Pons (tissue), 1 donor: ENCODE measurements around the gene SFTPB.
"Not testable (repeated sequence)": the region's sequence is repeated elsewhere in the genome, so short reads cannot be mapped to it uniquely, and the experiment has no call there.

Experiments used
- DNase-seq: peaks from one replicate; pipeline ENCODE4 v3.0.0-alpha.2; 2016; ENCODE audit warnings: low spot score

SFTPB gene

DNA sequence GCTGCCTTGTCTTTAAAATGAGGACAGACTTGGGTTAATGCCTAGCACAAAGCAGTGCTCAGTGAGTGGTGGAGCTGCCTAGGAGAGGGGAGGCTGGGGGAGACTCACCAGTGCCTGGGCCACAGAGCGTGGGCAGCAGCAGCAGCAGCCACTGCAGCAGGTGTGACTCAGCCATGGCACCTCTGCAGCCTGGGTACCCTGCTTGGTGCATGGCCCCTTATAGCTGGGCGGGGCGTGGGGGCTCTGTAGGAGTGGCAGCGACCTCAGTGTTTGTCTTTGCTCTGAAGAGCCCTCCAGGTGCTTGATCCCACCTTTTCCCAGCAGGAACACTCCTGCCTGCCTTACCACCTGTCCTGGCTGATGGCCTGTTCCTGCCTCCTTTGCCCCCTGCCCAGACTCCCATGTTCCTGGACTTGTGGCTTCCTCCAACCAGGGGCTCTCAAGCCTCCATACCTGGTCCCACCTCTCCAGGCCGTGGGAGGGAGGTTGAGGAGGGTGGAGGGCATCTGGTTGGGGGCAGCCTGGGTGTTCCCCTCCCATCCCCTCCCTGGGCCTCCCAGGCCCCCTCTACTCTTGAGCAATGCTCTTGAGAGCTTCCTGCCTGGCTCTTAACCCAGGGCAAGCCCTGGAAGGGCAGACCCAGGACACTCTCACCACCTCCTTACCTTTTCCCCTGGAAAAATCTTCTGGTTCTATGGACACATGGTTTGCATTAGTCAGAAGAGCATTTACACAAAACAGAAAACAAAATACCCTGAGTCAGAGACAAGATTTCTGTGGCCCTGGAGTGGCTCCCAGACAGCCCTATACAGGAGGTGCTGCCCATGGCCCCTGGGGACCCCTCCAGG is at the start of gene SFTPB:
SFTPB (minus strand) TSS at position 191 of the 848 bp plus-strand sequence; CDS start at position 175, 16 bp downstream.
- DNase-seq, result no peak

DNA sequence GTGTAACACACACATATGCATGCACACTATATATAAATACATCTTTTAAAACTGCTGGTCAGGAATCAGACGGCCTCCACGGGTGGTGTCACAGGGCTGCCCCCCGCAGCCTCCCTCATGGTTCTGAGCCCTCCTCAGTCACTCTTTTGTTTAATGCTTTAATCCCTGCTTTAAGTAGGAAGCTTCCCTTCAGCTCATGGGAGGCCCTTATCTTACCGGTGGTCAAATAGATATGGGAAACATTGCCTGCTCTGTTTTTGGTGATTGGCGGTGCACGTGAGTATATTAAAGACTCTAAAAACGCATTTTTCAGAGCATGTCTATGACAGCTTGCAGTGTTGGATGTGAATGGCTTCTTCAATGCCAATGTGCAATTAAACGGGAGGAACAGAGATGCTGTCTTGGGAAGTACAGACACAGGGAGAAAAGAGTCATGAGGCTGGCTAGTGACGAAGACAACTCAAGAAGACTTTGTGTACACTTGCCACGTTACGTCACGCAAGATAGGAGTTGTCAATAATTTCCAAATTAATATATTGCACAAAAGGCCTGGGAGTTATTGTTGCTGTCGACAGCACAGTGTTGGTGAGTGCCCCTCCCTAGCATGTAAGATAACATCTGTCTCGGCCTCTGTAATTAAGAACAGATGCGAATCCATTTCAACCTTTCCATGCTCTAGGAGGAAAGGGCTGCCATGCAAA is 49.5 kb upstream of the SFTPB start:
- DNase-seq, result no peak

DNA sequence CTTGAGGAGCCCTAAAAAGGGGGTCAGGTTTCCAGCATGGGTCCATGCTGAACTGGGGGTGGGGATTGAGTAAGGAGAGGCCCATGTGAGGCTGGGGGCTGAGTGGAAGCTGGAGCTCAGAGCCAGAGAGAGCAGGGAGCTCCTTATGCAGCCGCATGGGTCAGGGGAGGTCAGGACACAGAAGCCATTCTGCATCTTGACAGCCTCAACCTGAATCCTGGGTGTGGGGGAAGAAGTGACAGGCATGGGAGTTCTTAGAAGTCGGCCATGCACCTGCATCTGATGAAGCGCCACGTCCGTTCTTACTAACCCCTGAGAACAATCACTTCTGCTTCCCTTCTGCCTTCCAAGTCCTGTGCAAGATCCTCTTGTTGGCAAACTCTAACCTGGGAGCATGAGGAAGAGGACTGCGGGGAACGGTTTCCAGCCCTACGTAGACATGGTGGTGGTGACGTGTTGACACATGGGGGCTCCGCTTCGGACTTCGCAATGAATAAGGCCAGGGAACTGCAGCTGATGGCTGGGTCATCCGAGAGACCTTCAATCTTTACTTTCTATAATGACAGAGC is 48.4 kb upstream of the SFTPB start:
- DNase-seq, result no peak

GRCh38 chr2:85714841-85715240 is 46.8 kb upstream of the SFTPB start:
- DNase-seq, result no peak

GRCh38 chr2:85714421-85714820 is 46.4 kb upstream of the SFTPB start:
- not testable (repeated sequence) for DNase-seq

- no peak for DNase-seq
These were observed 45.8 kb upstream of the SFTPB start for GRCh38 chr2:85713836-85714235.

DNA sequence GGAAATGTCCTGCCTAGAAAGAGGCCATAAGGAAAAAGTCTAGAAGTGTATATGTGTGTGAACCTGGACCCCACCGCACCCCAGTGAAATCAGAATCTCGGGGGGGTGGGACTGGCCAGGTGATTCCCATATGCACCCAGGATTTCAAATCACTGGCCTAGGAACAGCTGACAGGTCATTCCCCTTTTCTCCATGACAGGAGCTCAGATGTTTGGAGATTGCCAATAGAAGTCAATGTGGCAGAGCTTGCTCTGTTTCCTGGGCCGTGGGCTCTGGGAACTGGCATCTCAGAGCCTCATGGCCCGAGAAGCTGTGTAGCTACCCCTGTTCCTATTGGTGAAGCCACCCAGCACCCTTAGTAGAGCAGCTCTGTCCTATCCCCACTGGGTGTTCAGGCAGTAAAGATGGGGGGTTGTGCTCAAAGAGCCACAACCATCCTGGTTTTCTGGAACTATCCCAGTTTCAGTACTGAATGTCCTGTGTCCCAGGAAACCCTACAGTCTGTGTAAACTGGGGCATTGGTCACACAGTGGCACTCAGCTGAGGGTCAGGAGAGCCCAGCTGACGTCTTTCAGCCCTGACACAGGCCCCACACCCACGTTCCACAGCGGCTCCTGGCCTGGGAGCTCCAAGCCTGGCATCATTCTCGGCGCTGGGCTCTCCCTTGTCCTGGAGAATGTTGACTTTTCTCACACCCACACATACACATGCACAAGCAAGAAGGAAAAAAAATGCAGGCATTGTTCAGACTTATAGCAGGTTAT is 45.0 kb upstream of the SFTPB start:
- DNase-seq, result peak; percentile 45

GRCh38 chr2:85712336-85712735 is 44.3 kb upstream of the SFTPB start:
- peak; percentile 49 for DNase-seq

- DNase-seq, result no peak
These were observed 43.6 kb upstream of the SFTPB start for GRCh38 chr2:85711578-85712060.

GRCh38 chr2:85710687-85711577 is 42.9 kb upstream of the SFTPB start:
- no peak for DNase-seq

GRCh38 chr2:85709401-85709811 is 41.4 kb upstream of the SFTPB start:
- DNase-seq, result peak; percentile 79

- no peak for DNase-seq
These were observed 40.6 kb upstream of the SFTPB start for GRCh38 chr2:85708641-85709040.

DNA sequence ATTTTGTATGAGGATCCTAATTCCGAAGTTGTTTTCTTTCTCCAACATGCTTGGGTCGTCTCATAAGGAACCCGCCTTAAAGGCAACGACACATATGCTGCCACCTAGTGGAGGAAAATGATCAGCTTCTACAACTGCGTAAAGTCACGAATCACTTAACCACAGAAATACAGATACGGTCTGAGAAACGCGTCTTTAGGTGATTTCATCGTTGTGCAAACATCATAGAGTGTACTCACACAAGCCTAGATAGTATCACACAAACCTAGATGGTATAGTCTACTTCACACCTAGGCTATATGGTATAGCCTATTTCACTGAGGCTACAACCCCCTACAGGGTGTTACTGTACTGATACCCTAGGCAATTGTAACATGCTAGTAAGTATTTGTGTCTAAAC is 39.3 kb upstream of the SFTPB start:
- peak; percentile 92 for DNase-seq

DNA sequence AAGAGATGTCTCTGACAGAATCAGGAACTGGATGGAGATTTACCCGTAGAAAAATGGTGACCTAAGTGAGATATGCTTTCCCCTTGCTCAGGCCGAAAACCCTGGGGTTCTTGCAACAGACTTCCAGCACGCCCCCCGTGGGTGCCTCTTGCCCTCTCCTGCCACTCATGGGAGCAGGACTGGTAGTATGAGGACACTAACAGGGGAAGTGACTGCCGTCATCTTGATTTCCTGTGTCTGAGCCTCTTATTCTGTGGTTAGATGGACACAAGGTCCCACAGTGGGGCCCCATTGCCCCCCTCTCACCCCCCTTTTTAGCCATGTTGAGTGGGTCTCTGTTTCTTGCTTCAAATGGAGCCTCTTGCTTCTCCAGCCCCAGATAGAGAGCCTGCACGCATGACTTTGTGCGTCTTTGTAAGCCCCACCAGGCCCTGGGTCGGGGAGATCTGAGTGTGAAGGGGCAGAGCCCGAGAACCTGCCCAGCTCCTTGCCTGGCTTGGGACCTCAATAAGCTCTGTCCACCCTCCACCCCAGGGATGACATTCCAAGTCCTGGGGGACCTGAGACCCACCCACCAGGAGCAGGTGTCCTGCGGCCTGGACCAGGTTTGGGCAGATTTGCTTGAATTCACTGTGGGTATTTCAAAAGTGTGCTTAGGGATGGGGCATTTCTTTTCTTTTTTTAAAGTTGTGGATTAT is 38.7 kb upstream of the SFTPB start:
- DNase-seq, result peak; percentile 80

DNA sequence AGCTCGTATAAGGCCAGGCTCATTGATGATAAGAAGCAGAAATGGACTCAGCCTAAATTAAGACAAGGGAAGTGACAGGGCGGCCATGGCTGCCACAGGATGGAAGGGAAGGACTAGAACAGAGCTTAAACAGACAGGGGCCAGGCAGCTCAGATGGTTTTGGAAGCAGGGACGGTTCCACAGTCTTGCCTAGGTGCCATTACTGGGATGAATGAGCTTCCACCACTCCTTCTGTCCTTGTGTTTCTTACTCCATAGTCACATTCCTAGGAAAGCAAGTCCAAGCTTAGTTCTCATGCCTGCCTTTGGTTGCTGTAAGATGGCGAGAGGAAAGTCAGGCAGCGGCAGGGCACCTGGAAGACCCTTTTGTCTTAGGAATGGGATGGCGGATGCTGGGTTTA is 38.1 kb upstream of the SFTPB start:
- no peak for DNase-seq

DNA sequence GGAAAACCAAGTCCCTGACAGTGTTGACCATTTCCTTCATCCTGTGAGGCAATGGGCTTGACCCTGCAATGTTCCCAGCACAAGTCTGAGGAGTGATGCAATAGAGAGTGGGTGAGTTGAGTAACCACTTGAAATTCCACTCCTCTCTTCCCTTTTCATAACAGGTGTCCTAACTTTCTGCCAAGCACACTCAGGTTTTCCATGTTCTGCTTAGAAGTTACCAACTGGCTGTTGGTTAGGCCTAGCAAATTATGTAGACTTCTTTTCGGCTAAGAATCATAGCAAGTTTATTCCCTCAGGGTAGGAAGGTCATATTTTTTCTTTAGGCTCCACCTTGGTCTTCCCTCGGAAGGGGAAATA is 37.7 kb upstream of the SFTPB start:
- DNase-seq, result peak; percentile 59

GRCh38 chr2:85704800-85705679 is 37.0 kb upstream of the SFTPB start:
- no peak for DNase-seq

DNA sequence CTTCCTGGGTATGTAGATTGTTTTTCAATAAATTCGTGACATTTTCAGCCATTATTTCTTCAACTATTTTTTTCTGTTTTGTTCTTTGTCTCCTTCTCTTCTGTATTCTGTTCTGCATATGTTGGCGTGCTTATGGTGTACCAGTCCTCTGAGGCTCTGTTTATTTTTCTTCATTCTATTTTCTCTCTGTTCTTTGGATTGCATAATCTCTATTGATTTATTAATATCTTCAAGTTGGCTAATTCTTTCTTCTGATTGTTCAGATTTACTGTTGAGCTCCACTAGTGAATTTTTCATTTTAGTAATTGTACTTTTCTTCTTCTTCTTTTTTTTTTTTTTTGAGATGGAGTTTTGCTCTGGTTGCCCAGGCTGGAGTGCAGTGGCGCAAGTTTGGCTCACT is 36.0 kb upstream of the SFTPB start:
- no peak for DNase-seq

DNA sequence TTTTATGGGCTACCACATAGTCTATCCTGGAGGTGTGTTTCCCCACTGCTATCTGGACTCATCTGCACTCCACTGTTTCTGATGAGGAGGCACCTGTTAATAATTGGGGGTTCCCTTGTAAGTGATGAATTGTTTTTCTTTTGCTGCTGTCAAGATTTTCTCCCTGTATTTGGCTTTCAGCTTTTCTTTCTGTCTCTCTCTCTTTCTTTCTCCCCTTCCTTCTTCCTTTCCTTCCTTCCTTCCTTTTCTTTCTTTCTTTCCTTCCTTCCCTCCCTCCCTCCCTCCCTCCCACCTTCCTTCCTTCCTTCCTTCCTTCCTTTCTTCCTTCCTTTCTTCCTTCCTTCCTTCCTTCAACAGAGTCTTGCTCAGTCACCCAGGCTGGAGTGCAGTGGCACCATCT is 35.3 kb upstream of the SFTPB start:
- DNase-seq, result no peak

- DNase-seq, result no peak
These were observed 34.8 kb upstream of the SFTPB start for GRCh38 chr2:85702800-85703199.
